Kasumi-1 (cell line): ENCODE results near the gene DNAJC13.

Experiments
- DNase-seq, 2 experiments: peaks; one replicate each; lab custom pipeline; 2025; lab: John Stamatoyannopoulos, UW

The DNAJC13 gene

DNA sequence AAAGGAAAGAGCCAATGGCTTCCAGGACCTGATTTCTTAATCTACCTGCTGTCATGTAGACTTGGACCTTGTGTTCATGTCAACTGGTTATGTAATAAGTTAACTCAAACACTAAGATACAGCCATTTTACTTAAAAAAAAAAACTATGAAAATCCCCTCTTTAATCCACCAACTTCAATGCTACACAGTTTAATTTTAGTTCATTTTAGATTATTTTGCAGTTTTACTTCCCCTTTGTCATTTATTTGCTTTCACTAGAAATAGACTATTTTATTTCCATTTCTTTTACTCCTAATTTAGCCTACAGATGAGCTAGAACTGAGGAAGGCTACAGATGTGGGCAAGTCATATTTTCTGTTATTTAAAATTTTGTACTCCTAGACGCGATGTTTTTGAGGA, 10.7 kb upstream of the DNAJC13 start:
- DNase-seq = no peak

DNA sequence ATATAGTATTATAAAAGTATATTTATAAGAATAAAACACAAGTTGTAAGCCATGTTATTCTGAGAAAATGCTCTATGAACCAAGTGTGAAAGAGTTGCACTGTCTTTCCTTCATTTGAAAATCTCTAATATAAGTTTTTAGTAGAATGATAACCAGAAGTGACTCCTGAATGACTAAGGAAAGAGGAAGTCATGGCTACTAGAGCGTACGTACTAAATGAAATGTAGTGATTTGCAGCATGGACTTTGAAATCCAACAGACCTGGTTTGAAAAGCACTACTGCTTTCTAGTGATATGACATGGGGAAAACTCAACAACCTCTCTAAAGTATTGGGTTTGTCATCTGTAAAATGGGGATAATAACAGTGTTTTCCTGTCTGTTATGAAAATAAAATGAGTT, 10.3 kb upstream of the DNAJC13 start:
- DNase-seq = no peak

DNA sequence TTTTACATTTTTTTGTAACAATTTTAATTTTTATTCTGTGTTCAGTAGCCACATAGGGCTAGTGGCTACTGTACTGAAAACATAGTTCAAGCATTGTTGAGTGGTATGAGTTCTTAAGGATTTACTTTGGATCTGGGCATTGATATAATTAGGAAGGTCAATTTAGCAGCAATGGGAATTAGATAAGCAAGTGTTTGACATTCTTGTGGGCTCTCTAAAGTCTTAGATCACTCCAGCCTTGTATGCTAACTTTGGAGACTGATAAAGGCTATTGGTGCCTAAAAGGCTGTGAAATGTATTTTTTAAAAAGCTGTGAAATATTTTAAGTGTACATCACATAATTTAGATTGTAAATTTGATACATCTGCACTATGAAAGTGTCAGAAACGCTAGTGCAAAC, 2.5 kb upstream of the DNAJC13 start:
- no peak for DNase-seq

DNA sequence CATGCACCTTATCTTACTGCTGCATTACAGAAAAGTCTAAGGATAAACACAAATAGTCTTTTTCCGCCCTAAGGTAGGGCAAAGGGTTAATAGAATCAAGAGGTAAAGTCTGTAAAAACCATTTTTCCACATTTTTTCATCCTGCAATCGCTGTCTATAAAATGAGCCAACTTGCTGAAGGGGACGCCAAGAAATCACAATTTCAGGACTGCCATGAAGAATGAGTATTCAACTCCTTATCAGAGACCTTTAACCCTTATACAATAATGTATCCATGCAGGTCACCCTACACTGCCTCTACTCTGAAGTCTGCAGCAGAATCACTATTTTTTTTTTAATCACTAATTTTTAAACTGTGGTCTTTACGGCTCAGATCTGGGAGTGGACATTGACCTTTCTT, 1.1 kb upstream of the DNAJC13 start:
- no peak for DNase-seq

DNA sequence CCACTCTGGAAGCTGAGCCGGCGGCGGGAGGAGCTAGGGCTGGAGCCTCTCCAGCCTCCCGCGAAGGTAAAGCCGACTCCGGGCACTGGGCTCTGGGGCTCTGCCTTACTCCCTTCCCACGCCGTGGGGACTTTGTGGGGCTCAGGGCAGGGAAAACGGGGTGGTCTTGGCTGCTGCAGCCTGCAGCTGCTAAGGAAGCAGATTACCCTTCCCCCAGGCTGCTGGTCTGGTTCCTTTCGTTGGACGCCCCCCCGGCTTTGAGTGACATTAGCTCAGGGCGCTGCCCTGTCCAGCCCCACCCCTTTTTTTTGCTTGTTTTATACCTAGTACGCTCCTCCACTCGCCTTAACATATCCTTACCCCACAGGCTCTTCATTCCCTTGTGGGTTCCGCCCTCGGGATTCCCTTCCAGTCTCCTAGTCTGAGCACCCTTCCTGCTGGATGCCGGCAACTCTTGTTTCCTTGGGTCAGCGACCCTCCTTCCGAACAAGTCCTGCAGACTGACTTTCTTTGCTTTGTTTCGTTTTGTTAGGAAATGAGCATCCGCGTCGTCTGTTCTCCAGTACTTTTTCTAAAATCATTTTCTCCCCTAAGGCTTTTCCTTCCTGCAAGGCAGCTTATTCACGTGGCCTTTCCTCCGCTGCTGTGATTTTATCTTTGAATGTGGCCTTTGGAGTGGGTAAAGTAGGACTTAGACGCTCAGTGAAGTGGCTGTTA, 551 bp downstream of the DNAJC13 start:
- DNase-seq = peak; percentile 82 to 87

DNA sequence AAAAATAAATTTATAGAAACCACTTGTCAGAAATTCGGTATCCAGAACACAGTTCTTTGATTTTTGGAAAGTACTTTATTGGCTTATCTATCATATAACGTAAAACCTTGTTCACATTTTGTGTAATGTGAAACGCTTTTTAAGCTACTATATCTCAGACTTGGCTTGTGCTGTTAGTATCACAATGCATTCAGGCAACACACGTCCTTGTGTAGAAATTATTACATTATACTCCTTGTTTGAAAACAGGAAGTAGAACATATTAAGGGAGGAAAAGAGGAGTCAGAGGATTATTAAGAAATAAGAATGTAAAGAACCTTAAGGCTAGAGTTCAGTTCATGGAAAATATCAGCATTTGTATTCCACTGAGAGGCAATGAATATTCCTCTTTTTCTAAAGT, 1.6 kb downstream of the DNAJC13 start:
- DNase-seq = peak; percentile 36 to 48

DNA sequence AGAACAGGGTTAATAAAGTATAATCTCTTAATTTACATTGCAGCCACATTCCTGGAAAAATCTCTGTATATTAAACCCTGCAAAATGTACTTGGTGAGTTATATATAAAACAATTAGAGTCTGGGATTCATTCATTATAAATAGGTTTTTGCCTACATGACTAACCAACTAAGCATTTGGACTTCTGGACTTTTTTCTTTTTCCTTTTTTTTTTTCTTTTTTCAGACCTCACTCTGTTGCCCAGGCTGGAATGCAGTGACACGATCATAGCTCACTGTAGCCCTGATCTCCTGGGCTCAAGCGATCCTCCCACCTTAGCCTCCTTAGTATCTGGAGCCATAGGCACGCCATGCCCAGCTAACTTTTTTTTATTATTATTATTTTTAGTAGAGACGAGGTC, 4.5 kb downstream of the DNAJC13 start:
- DNase-seq = no peak

DNA sequence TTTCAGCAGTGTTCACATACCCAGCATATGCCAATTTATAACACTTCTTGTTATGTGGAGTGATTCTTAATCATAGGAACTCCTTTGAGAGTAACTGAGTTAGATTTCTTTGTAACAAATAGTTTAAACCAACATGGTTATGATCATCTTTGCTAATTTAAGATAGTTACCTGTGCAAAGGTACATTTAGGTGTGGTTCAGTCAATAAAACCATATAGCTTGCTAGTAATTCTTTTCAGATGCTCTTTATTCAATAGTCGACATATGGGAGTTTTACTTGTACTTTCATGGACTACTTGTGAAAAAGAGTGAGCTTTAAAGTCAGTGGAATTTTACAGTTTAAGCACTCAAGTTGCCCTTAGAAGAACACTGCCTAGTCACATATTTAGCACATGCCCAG, 5.2 kb downstream of the DNAJC13 start:
- DNase-seq = no peak

DNA sequence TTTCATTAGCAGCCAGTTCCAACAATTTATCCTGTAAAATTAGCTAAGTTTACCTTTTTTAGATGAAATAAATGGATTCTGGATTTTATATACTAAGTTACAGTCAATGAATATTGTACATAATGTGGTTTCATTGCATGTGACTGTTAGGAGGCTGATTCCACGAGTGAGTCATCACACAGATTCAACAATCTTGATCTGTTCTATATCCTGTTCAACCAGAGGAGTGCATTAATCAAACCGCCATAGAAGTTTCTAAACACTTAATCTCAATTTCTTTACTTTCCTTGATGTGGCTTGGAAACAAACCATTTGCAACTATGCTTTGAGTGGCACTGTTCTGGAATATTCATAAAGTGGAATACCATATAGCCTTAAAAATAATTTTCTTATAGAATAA, 15.3 kb downstream of the DNAJC13 start:
- DNase-seq = peak; percentile 45 to 50

DNA sequence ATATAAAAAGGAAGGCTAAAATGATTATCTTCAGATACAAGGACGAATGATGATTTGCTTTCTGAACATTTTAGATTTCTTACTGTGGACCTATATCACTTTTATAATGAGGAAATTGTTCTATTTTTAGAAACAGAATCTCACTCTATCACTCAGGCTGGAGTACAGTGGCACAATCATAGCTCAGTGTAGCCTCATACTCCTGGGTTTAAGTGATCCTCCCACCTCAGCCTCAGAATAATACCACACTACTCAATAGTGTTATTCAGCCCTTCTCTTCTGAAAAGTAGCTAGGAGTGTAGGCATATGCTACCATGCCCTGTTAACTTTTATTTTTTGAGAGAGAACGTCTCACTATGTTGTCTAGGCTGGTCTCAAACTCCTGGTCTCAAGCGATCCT, 15.8 kb downstream of the DNAJC13 start:
- DNase-seq = no peak

DNA sequence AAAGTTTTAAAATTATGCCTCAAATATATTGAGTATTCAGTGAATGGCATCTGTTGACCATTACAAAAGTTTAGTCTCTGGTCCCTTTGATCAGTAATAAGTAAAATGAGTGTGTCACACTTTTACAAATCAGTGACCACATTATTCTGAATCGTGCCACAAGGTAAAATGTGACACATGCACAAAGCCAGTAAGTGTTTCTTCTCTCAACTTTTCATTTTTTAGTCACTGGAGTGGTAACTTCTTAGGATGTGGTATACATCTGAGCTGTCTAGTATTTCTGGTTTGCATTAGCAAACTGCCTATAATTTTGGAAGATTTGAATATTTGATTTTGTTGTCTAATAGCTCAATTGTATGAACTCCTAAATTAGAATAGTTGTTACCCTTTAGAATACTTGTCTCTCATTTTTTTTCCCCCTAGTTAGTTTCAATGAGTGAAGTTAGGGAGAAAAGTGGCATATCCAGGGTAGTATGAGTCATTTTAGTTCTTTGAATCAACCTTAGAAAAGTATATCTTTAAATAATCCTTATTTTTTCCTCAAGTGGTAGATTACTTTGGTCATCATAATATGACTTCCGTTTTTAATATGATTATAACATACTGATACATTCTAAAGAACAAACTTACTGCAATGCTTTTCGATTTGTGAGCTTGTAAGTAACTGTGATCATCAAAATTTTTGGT, 18.1 kb downstream of the DNAJC13 start:
- DNase-seq = no peak

DNA sequence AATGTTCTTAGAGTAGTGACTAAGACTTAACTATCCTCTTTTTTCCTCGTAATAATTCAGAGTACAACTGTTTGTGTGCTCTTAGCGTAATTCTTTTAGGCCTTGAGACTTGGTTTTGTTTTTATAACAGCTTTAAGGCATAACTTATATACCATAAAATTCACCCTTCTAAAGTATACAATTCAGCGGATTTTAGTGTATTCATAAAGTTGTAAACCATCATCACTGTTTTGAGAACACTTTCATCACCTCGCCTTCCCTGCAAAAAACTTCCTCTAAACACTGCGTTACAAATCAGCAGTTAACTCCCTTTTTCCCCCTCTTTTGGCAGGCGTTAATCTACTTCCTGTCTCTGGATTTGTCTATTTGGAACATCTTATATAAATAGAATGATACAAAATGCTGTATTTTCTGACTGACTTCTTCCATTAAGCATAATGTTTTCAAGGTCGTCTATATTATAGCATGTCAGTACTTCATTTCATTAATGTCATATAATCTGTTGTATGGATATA, 18.7 kb downstream of the DNAJC13 start:
- peak; percentile 36 to 55 for DNase-seq

DNA sequence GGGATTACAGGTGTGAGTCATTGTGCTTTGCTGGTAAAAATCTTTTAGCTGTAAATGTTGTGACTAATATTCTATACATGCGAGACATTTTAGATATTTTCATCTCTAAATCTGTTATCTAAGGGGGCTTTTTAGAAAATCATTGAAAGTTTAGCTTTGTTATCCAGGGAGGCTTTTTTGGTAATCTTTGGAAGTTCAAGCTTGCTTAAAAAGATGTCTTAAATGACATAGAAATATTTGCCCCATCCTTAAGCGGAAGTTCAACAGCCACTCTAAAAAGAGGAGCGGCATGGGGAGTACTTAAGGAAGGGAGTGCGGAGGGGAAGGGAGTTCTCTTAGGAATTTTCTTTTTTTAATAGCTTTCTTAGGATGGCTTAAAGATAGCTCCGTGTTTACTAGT, 26.1 kb downstream of the DNAJC13 start:
- DNase-seq = no peak

DNA sequence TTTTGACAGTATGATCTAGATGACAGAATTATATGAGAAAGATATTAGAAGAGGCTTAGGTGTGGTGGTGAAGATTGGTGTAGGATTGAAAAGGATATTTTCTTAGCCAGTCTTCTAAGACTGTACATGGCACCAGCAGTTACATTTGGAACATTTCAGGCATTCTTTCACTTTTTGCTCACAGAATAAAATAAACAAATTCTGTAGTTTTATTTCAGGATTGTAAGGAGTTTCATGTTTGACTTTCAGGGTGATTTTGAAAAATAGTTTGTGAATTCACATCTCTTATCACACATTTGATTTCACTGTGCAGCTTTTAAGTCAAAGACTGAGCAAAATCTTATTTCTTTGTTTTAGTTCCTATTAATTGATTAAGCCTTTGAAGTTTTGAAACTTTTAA, 27.1 kb downstream of the DNAJC13 start:
- DNase-seq = no peak

DNA sequence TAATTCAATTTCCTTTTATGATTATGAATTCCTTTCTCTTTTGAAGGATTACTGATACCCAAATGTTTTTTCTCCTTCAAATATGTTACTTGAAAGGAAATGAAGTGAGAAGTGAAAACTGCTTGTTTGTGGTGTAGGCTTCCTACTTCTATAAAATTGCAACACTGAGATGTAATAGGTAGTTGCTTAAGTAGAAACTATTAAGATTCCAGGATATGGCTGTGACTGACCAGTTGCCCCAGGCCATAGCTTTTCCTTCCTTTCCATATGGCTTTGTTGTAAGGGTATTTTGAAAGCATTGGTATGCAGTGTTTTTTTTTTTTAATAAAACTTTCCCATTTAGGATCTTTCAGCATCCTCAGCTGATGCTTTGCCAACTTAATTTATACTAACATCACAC, 28.5 kb downstream of the DNAJC13 start:
- DNase-seq = peak; percentile 24 to 25

DNA sequence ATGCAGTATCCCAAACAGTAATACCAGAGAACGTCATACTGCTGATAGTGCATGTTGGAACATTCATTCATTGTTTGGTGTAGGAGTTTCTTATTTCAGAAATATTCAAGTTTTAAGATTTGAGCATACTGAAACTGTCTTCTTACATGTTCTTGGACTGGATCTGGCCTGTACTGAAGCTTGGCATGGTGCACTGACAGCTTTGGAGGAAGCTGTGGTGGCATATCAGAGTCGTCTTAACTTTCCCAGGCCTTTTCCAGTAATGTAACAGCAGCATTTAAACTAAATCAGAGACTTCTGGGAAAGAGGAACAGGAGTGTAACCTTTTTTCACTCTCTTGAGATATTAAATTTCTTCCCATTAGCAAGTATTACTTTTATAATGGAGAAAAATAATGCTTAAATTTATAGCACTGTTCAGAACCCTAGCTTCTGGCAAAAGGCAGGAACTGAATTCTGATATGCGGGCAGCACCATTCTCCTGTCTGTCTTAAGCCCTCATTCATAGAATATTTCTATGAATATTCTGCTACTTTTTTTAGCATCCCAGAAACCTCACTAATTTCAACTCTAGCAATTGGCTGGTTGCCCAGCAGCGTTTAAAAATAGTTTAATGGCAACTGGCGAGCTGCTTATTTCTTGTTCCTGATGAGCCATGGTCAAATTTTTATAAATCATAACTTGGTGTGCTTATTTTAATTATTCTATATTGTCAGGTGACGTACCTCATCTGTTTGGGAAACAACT, 31.1 kb downstream of the DNAJC13 start:
- DNase-seq = peak in 1 of 2 experiments; percentile 5

DNA sequence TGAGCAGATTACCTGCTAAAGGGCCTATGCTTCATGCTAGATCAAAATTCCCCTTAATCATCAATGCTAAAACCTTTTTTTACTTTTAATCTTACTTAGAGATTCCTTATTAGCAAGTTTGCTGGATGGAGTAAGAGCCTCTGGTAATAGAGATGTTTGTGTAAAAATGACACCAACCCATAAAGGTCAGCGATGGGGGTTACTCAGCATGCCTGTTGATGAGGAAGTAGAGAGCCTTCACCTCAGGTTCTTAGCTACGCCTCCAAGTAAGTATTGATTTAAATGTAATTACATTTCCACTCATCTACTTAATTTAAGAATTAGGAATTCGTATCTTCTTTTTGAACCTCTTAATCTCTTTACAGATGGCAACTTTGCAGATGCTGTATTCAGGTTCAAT, 38.8 kb downstream of the DNAJC13 start:
- DNase-seq = peak; percentile 25 to 32

DNA sequence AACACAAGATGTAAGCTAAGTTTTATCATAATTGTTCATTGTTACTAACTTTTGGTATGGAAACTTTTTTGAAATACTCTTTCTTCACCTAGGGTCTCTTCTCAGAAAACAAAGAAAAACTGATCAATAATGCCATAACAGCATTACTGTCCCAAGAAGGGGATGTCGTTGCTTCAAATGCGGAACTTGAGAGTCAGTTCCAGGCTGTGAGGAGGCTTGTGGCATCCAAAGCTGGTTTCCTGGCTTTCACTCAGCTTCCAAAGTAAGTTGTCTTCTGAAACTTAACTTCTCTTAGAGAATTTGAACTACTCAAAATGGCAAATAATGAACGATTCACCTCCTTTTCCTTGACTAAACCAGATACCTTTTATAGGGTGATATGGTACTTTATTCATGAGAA, 39.3 kb downstream of the DNAJC13 start:
- peak; percentile 48 to 67 for DNase-seq

DNA sequence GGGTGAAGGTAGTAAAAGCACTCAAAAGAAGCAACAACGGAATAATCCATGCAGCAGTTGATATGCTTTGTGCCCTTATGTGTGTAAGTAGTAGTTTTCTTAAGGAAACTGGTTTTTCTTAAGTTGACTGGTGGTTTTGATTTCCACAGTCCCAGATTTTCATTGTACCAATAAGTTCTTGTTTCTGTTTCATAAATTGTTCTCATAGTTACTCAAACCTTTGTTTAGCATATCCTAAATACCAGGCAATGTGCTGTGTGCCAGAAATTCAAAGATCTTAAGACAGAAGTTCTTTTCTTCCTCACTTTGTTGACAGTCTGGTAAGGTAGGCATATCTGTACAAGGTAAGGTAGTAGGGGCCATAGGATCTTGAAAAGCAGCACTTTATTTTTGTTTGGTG, 40.0 kb downstream of the DNAJC13 start:
- DNase-seq = no peak

DNA sequence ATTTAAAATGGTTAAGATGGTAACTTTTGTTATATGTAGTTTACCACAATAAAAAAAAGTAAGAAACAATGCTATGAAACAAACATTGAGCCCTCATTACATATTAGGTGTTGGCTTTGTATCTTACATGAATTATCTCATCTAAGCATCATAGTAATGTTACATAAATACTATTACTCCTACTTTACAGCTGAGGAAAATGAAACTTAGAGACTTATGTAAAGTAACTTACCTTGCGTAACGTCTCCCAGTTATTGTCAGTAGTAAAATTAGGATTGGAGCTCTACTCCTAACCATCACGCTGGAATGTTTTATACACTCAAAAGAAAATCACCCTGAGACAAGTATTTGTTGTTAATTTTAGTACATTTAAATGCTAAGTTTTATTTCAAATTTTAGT, 42.2 kb downstream of the DNAJC13 start:
- DNase-seq = no peak

DNA sequence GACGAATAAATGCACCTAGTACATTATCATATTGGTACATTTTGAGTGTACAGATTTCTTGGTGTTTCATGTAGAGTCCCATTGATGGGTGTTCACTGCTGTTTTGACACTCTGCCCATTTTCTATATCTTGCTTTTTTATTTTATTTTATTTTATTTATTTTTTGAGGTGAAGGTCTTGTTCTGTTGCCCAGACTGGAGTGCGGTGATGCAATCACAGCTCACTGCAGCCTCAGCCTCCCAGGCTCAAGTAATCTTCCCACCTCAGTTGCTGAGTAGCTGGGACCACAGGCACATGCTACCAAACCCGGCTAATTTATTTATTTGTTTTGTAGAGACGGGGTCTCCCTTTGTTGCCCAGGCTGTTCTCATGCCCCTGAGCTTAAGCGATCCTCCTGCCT, 44.2 kb downstream of the DNAJC13 start:
- no peak for DNase-seq

DNA sequence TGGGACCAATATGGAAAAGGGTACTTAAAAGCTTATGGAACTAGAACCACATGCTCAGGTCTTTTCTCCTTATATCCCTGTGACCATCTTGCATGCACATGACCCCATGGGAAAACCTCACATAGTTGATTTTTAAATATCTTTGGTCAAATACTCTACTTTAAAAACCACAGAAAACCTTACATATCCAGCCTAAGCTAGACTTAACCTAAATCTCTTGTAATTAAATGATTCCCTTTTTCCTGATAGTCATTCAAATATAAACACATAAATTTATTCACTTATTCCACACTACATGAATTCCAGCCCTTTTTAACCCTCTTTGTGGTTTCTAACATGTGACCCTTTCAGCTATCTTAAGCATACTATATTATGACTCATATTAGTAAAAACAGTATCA, 46.8 kb downstream of the DNAJC13 start:
- peak in 1 of 2 experiments; percentile 7 for DNase-seq

DNA sequence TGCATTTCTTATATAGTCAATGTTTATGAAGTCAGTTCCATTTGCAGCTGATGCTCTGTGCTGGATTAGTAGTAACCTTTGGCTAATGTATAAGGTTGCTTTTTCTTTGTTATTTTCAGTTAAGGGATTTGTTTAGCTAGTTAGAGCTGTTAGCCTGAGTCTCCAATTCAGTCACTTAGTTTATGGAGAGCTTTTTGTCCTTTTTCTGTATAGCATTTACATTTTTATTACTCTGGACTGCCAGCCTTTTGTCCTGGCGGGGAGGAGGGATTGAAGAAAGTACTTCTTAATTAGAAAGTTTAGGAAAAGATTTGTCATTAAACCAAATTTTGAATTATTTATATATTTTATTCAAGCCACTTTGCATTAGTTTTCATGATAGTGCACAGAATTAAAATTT, 52.0 kb downstream of the DNAJC13 start:
- DNase-seq = no peak
